Osteoblast (primary cell): ENCODE results near the gene MYL5. TPM values are rescaled to one million over a fixed set of nuclear protein-coding genes. Genes with fewer than 3 reads are reported as not detected.
A peak's percentile ranks its signal among the peaks of the same experiment; 100 is the strongest.
"Not testable (repeated sequence)": the region's sequence is repeated elsewhere in the genome, so short reads cannot be mapped to it uniquely, and the experiment has no call there.

Experiments
- DNase-seq: peaks from one replicate; pipeline ENCODE4 v3.0.0; 2011; ENCODE audit warnings: low spot score, mixed read lengths; ENCODE audit not compliant: insufficient read length; ENCODE audit errors: missing footprints
- H2AFZ ChIP-seq: 2 replicates; pipeline ENCODE4 v1.6.0; 2011; ENCODE audit warnings: mild to moderate bottlenecking, low read length
- H3K27ac ChIP-seq: 2 replicates; pipeline ENCODE4 v1.5.1; 2011; ENCODE audit warnings: mild to moderate bottlenecking, low read depth, low read length, moderate library complexity
- H3K27me3 ChIP-seq: 2 replicates; pipeline ENCODE4 v1.6.0; 2012; ENCODE audit warnings: mild to moderate bottlenecking, control low read depth, inconsistent platforms, low read length, moderate library complexity; ENCODE audit not compliant: insufficient read depth
- H3K36me3 ChIP-seq: 2 replicates; pipeline ENCODE4 v1.5.1; 2011; ENCODE audit warnings: mild to moderate bottlenecking, low read length, control low read depth, moderate library complexity; ENCODE audit not compliant: insufficient read depth
- H3K4me1 ChIP-seq: 2 replicates; pipeline ENCODE4 v1.5.1; 2011; ENCODE audit warnings: mild to moderate bottlenecking, low read length, control low read depth, moderate library complexity; ENCODE audit not compliant: insufficient read depth
- H3K4me2 ChIP-seq: 2 replicates; pipeline ENCODE4 v1.6.0; 2011; ENCODE audit warnings: mild to moderate bottlenecking, low read length; ENCODE audit not compliant: insufficient read depth
- H3K4me3 ChIP-seq: fragments of 200-600 bp; sonication (generic); 3 replicates; pipeline ENCODE4 v1.5.1; 2012; ENCODE audit warnings: mild to moderate bottlenecking, low read length, inconsistent platforms; ENCODE audit not compliant: insufficient read depth
- H3K79me2 ChIP-seq: 2 replicates; pipeline ENCODE4 v1.6.0; 2012; ENCODE audit warnings: mild to moderate bottlenecking, low read length, control low read depth, inconsistent platforms; ENCODE audit not compliant: insufficient read depth
- H3K9me3 ChIP-seq: 2 replicates; pipeline ENCODE4 v1.5.1; 2011; ENCODE audit warnings: low read depth, low read length, control low read depth
- H4K20me1 ChIP-seq: 2 replicates; pipeline ENCODE4 v1.6.0; 2012; ENCODE audit warnings: mild to moderate bottlenecking, low read length, control low read depth; ENCODE audit not compliant: insufficient read depth
- CTCF ChIP-seq: IDR thresholded peaks from 2 replicates; pipeline ENCODE4 v1.5.1; 2011; ENCODE audit warnings: mild to moderate bottlenecking, low read depth, low read length, moderate library complexity; ENCODE audit errors: extremely low read depth
- total RNA-seq: library from RNA; depleted of rRNA; stranded (reverse); fragments of >200 nt; gene quantifications from 2 replicates; pipeline ENCODE4 v1.2.3, GENCODE V29; 2012

Gene MYL5
- total RNA-seq, 1 donor = 22.8 TPM

- Histone ChIP-seq H3K4me3 (no peak overlapping the region), H2AFZ (no peak overlapping the region), H3K9me3 (no peaks in the 10 kb centered on the region)
These were observed 36.6 kb upstream of the MYL5 start for GRCh38 chr4:637536-638280.

GRCh38 chr4:642366-642765 lies 32.0 kb upstream of the MYL5 start:
- not testable (repeated sequence) for H3K9me3 ChIP-seq, H3K27ac ChIP-seq, H3K79me2 ChIP-seq, H3K36me3 ChIP-seq, DNase-seq, H3K27me3 ChIP-seq, H3K4me3 ChIP-seq, H3K4me2 ChIP-seq, H3K4me1 ChIP-seq, H2AFZ ChIP-seq, H4K20me1 ChIP-seq

More at GRCh38 chr4:637536-638280, 36.6 kb upstream of the MYL5 start:
- no peak overlapping the region for H3K27ac ChIP-seq
- peaks cover 4% of the 10 kb centered on the region for H3K27me3 ChIP-seq
- H3K4me1 ChIP-seq = no peaks in the 10 kb centered on the region
- no peaks in the 10 kb centered on the region for H3K36me3 ChIP-seq
- peak; percentile 50 for DNase-seq
- H3K4me2 ChIP-seq = no peak overlapping the region
- TF ChIP-seq CTCF = no peak
- H3K79me2 ChIP-seq = no peaks in the 10 kb centered on the region
- no peaks in the 10 kb centered on the region for H4K20me1 ChIP-seq

GRCh38 chr4:646460-646859 lies 27.9 kb upstream of the MYL5 start:
- Histone ChIP-seq H4K20me1 (no peaks in the 10 kb centered on the region), H3K4me2 (no peak overlapping the region), H3K36me3 (no peaks in the 10 kb centered on the region), H2AFZ (no peak overlapping the region), H3K9me3 (no peaks in the 10 kb centered on the region), H3K4me3 (no peak overlapping the region), H3K27me3 (no peaks in the 10 kb centered on the region), H3K27ac (no peak overlapping the region), H3K79me2 (no peaks in the 10 kb centered on the region), H3K4me1 (no peaks in the 10 kb centered on the region)
- peak; percentile 45 for DNase-seq
- TF ChIP-seq CTCF = no peak

- H2AFZ ChIP-seq = no peak overlapping the region
- DNase-seq = peak; percentile 48
- TF ChIP-seq CTCF = no peak
- no peaks in the 10 kb centered on the region for H3K27me3 ChIP-seq
- no peak overlapping the region for H3K27ac ChIP-seq
- H3K4me3 ChIP-seq = no peak overlapping the region
- no peak overlapping the region for H3K4me2 ChIP-seq
- H3K36me3 ChIP-seq = no peaks in the 10 kb centered on the region
- H4K20me1 ChIP-seq = no peaks in the 10 kb centered on the region
- H3K4me1 ChIP-seq = no peaks in the 10 kb centered on the region
- H3K9me3 ChIP-seq = no peaks in the 10 kb centered on the region
- no peaks in the 10 kb centered on the region for H3K79me2 ChIP-seq
These were observed 26.9 kb upstream of the MYL5 start for GRCh38 chr4:647481-647880.
